Stomach smooth muscle (tissue), 2 donors: ENCODE results near the gene ST14.
A peak's percentile ranks its signal among the peaks of the same experiment; 100 is the strongest.

ENCODE experiments used
- H3K27ac ChIP-seq: one replicate; pipeline ENCODE4 v1.7.0; 2013; ENCODE audit warnings: mild to moderate bottlenecking, low read length, inconsistent platforms
- H3K27me3 ChIP-seq, 2 donors: one replicate each; pipeline ENCODE4 v1.7.0; 2013; ENCODE audit warnings: low read length in 2 of 2; ENCODE audit not compliant: insufficient read depth in 2 of 2, control insufficient read depth in 1 of 2
- H3K36me3 ChIP-seq, 2 donors: one replicate each; pipeline ENCODE4 v1.7.0; 2013; ENCODE audit warnings: low read length in 2 of 2; ENCODE audit not compliant: control insufficient read depth in 2 of 2, insufficient read depth in 2 of 2
- H3K4me1 ChIP-seq: one replicate; pipeline ENCODE4 v1.7.0; 2013; ENCODE audit warnings: low read length; ENCODE audit not compliant: control insufficient read depth, insufficient read depth
- H3K4me3 ChIP-seq, 2 donors: one replicate each; pipeline ENCODE4 v1.7.0; 2013; ENCODE audit warnings: low read length in 2 of 2
- H3K9ac ChIP-seq, 2 donors: one replicate each; pipeline ENCODE4 v1.7.0; 2013; ENCODE audit warnings: low read length in 2 of 2, mild to moderate bottlenecking in 1 of 2
- H3K9me3 ChIP-seq, 2 donors: one replicate each; pipeline ENCODE4 v1.7.0; 2013; ENCODE audit warnings: low read length in 2 of 2; ENCODE audit not compliant: control insufficient read depth in 2 of 2
- donor health status: healthy.
- donor health status: Pancreatic carcinoma.

Gene ST14

GRCh38 chr11:130201026-130201425 lies 41.4 kb downstream of the ST14 start:
- Histone ChIP-seq H3K9me3 (no peaks in the 10 kb centered on the region), H3K36me3 (no peaks in the 10 kb centered on the region), H3K4me1 (no peaks in the 10 kb centered on the region), H3K27ac (no peak overlapping the region), H3K27me3 (no peaks in the 10 kb centered on the region), H3K9ac (no peak overlapping the region), H3K4me3 (no peak overlapping the region)

GRCh38 chr11:130202009-130202817 lies 42.6 kb downstream of the ST14 start:
- no peak overlapping the region for H3K4me3 ChIP-seq

GRCh38 chr11:130202818-130203689 lies 43.5 kb downstream of the ST14 start:
- Histone ChIP-seq H3K4me1 (peaks cover 10% of the 10 kb centered on the region), H3K27me3 (no peaks in the 10 kb centered on the region), H3K9ac (no peak overlapping the region), H3K27ac (no peak overlapping the region), H3K9me3 (no peaks in the 10 kb centered on the region), H3K36me3 (no peaks in the 10 kb centered on the region), H3K4me3 (no peak overlapping the region)

More at GRCh38 chr11:130202009-130202817, 42.6 kb downstream of the ST14 start:
- no peaks in the 10 kb centered on the region for H3K9me3 ChIP-seq
- no peak overlapping the region for H3K9ac ChIP-seq
- H3K27ac ChIP-seq = no peak overlapping the region
- no peaks in the 10 kb centered on the region for H3K27me3 ChIP-seq
- peaks cover 6% of the 10 kb centered on the region for H3K4me1 ChIP-seq
- H3K36me3 ChIP-seq = no peaks in the 10 kb centered on the region

GRCh38 chr11:130203766-130204702 lies 44.5 kb downstream of the ST14 start:
- Histone ChIP-seq H3K36me3 (no peaks in the 10 kb centered on the region), H3K4me3 (no peak overlapping the region), H3K4me1 (peaks cover 20% of the 10 kb centered on the region), H3K9me3 (no peaks in the 10 kb centered on the region), H3K9ac (no peak overlapping the region), H3K27ac (no peak overlapping the region), H3K27me3 (no peaks in the 10 kb centered on the region)

- H3K4me3 ChIP-seq = no peak overlapping the region
- H3K27ac ChIP-seq = no peak overlapping the region
- H3K9me3 ChIP-seq = no peaks in the 10 kb centered on the region
- peaks cover 26% of the 10 kb centered on the region for H3K4me1 ChIP-seq
- H3K9ac ChIP-seq = no peak overlapping the region
- H3K27me3 ChIP-seq = no peaks in the 10 kb centered on the region
- H3K36me3 ChIP-seq = no peaks in the 10 kb centered on the region
These were observed 45.1 kb downstream of the ST14 start for GRCh38 chr11:130204703-130205095.

- Histone ChIP-seq H3K36me3 (no peaks in the 10 kb centered on the region), H3K4me1 (peaks cover 28% of the 10 kb centered on the region), H3K4me3 (no peak overlapping the region), H3K9me3 (no peaks in the 10 kb centered on the region), H3K27ac (peak overlapping the region; percentile 95), H3K9ac (no peak overlapping the region), H3K27me3 (no peaks in the 10 kb centered on the region)
These were observed 46.6 kb downstream of the ST14 start for GRCh38 chr11:130206141-130206540.

- peak overlapping the region; percentile 95 for H3K27ac ChIP-seq
- peaks cover 35% of the 10 kb centered on the region for H3K4me1 ChIP-seq
- H3K36me3 ChIP-seq = no peaks in the 10 kb centered on the region
- no peaks in the 10 kb centered on the region for H3K27me3 ChIP-seq
- no peak overlapping the region for H3K4me3 ChIP-seq
- H3K9me3 ChIP-seq = no peaks in the 10 kb centered on the region
- H3K9ac ChIP-seq = no peak overlapping the region
These were observed 48.9 kb downstream of the ST14 start for GRCh38 chr11:130208241-130209127.

GRCh38 chr11:130209128-130209932 lies 49.7 kb downstream of the ST14 start:
- Histone ChIP-seq H3K4me3 (no peak overlapping the region), H3K9me3 (no peaks in the 10 kb centered on the region), H3K4me1 (peaks cover 35% of the 10 kb centered on the region), H3K9ac (no peak overlapping the region), H3K27ac (peak overlapping the region; percentile 95), H3K36me3 (no peaks in the 10 kb centered on the region), H3K27me3 (no peaks in the 10 kb centered on the region)
